A549 (cell line): ENCODE results near the gene TNNI3K.

ENCODE experiments used
- CTCF ChIP-seq: fragments of >200 bp; sonication (Bioruptor Twin); formaldehyde crosslinking; IDR thresholded peaks from 3 replicates; pipeline ENCODE4 v1.5.1; 2016
- EP300 ChIP-seq, 2 experiments: fragments of >200 bp; sonication (Bioruptor Twin); formaldehyde crosslinking; IDR thresholded peaks; 2 replicates in 1 of 2; 3 replicates in 1 of 2; pipeline ENCODE4 v1.6.1; 2016 to 2017
- MAX ChIP-seq: IDR thresholded peaks from 2 replicates; pipeline ENCODE4 v1.6.1; 2012
- POLR2A ChIP-seq: IDR thresholded peaks from 2 replicates; pipeline ENCODE4 v1.6.1; 2012; ENCODE audit warnings: mild to moderate bottlenecking, low read length
- RCOR1 ChIP-seq: fragments of 150-350 bp; IDR thresholded peaks from 2 replicates; pipeline ENCODE4 v1.6.1; 2014; ENCODE audit warnings: antibody characterized with exemption, low read length, low read depth
- TF ChIP-seq, protein P1 (sequence below): fragments of 200-600 bp; sonication (generic); IDR thresholded peaks from 2 replicates; pipeline ENCODE4 v1.6.1; 2016; ENCODE audit warnings: antibody characterized with exemption, mild to moderate bottlenecking, moderate library complexity

- TF ChIP-seq RCOR1 (no peak), CTCF (no peak), POLR2A (no peak), EP300 (IDR thresholded peaks at IDR 0.05) (no peak), MAX (no peak)
- TF ChIP-seq, protein P1, sequence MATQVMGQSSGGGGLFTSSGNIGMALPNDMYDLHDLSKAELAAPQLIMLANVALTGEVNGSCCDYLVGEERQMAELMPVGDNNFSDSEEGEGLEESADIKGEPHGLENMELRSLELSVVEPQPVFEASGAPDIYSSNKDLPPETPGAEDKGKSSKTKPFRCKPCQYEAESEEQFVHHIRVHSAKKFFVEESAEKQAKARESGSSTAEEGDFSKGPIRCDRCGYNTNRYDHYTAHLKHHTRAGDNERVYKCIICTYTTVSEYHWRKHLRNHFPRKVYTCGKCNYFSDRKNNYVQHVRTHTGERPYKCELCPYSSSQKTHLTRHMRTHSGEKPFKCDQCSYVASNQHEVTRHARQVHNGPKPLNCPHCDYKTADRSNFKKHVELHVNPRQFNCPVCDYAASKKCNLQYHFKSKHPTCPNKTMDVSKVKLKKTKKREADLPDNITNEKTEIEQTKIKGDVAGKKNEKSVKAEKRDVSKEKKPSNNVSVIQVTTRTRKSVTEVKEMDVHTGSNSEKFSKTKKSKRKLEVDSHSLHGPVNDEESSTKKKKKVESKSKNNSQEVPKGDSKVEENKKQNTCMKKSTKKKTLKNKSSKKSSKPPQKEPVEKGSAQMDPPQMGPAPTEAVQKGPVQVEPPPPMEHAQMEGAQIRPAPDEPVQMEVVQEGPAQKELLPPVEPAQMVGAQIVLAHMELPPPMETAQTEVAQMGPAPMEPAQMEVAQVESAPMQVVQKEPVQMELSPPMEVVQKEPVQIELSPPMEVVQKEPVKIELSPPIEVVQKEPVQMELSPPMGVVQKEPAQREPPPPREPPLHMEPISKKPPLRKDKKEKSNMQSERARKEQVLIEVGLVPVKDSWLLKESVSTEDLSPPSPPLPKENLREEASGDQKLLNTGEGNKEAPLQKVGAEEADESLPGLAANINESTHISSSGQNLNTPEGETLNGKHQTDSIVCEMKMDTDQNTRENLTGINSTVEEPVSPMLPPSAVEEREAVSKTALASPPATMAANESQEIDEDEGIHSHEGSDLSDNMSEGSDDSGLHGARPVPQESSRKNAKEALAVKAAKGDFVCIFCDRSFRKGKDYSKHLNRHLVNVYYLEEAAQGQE = no peak
Measured at GRCh38 chr1:74375376-74375775, 140.2 kb downstream of the TNNI3K start.
